K562 (cell line): ENCODE data around the gene MAN1A1. TPM values are rescaled to one million over a fixed set of nuclear protein-coding genes. Genes with fewer than 3 reads are reported as not detected.

ENCODE experiments used
- AFF1 ChIP-seq, 2 experiments: fragments of 450-650 bp; IDR thresholded peaks; 2 replicates each; pipeline ENCODE4 v1.6.1; 2018; ENCODE audit warnings: mild to moderate bottlenecking in 2 of 2, low read depth in 1 of 2; ENCODE audit not compliant: partially characterized antibody in 2 of 2
- BCLAF1 ChIP-seq, 2 experiments: fragments of 450-650 bp in 1 of 2; IDR thresholded peaks; 2 replicates each; pipeline ENCODE4 v1.6.1; 2011 to 2017; ENCODE audit warnings: low read depth in 2 of 2, antibody characterized with exemption in 1 of 2, borderline replicate concordance in 1 of 2, low read length in 1 of 2, mild to moderate bottlenecking in 1 of 2, mixed read lengths in 1 of 2; ENCODE audit not compliant: control insufficient read depth in 1 of 2
- EZH2 ChIP-seq: IDR thresholded peaks from 2 replicates; pipeline ENCODE4 v1.6.1; 2012; ENCODE audit warnings: low read depth, mild to moderate bottlenecking, inconsistent platforms, low read length, borderline replicate concordance
- GABPB1 ChIP-seq: sonication (generic); formaldehyde crosslinking; IDR thresholded peaks from 2 replicates; pipeline ENCODE4 v1.8.0; 2022; ENCODE audit warnings: mild to moderate bottlenecking, missing genetic modification reagents
- KAT7 ChIP-seq: sonication (generic); formaldehyde crosslinking; IDR thresholded peaks from 2 replicates; pipeline ENCODE4 v1.8.0; 2022; ENCODE audit warnings: missing genetic modification reagents, mild to moderate bottlenecking, borderline replicate concordance
- NFYB ChIP-seq: IDR thresholded peaks from 2 replicates; pipeline ENCODE4 v1.6.1; 2011; ENCODE audit warnings: mild to moderate bottlenecking, moderate library complexity; ENCODE audit not compliant: insufficient read length; ENCODE audit errors: extremely low read depth
- POLR2AphosphoS2 ChIP-seq: IDR thresholded peaks from 2 replicates; pipeline ENCODE4 v1.6.1; 2012; ENCODE audit warnings: low read length, improper control_type of control experiment
- SAFB2 ChIP-seq: fragments of 200-400 bp; formaldehyde crosslinking; IDR thresholded peaks from 2 replicates; pipeline ENCODE4 v1.6.1; 2018; ENCODE audit warnings: borderline replicate concordance, low read length, low read depth, moderate library complexity; ENCODE audit not compliant: severe bottlenecking
- TEAD4 ChIP-seq, 2 experiments: sonication (generic) in 1 of 2; formaldehyde crosslinking in 1 of 2; IDR thresholded peaks; 2 replicates each; pipeline versions ENCODE4 v1.6.1 to v1.8.0; 2012 to 2022; ENCODE audit warnings: borderline replicate concordance in 1 of 2, inconsistent platforms in 1 of 2, low read length in 1 of 2, mild to moderate bottlenecking in 1 of 2, missing genetic modification reagents in 1 of 2
- ZBTB11 ChIP-seq, 3 experiments: fragments of 200-800 bp in 1 of 3; fragments of 250-450 bp in 1 of 3; fragments of 450-650 bp in 1 of 3; sonication (Bioruptor Pico) in 1 of 3; sonication (Bioruptor generic) in 1 of 3; formaldehyde crosslinking in 1 of 3; IDR thresholded peaks; 2 replicates each; pipeline versions ENCODE4 v1.6.1 to v1.8.0; 2016 to 2022; ENCODE audit warnings: mild to moderate bottlenecking in 2 of 3, missing genetic modification characterization in 2 of 3, missing compliant biosample characterization in 1 of 3, moderate library complexity in 1 of 3
- ZNF696 ChIP-seq: fragments of 250-450 bp; sonication (Bioruptor Pico); conservative IDR thresholded peaks from 2 replicates; pipeline ENCODE4 v1.4.0; 2020; ENCODE audit warnings: mild to moderate bottlenecking, moderate library complexity
- polyA plus RNA-seq, 8 experiments: library from polyadenylated mRNA; depleted of rRNA in 4 of 8; stranded (reverse) in 5 of 8; unstranded in 3 of 8; fragments of >200 nt; fragmentation: Nextera tagmentation in 2 of 8; fragmentation: Illumina TruSeq in 1 of 8; extraction: Ambion mirVana in 2 of 8; extraction: Trizol in 1 of 8; gene quantifications; 2 replicates each; pipeline versions ENCODE4 v1.2.1 to v1.2.3, GENCODE V29; 2011 to 2014; ENCODE audit warnings: inconsistent platforms in 1 of 8, missing spikeins in 1 of 8
- total RNA-seq, 7 experiments: library from RNA; depleted of rRNA in 6 of 7; stranded (reverse); fragments of >200 nt in 6 of 7; fragmentation: Illumina TruSeq in 2 of 7; extraction: Trizol in 2 of 7; gene quantifications; 2 replicates each; pipeline versions ENCODE4 v1.2.1 to v1.2.3, GENCODE V29; 2011 to 2021; ENCODE audit warnings: low replicate concordance in 1 of 7

MAN1A1 gene
- total and polyA plus RNA-seq, 9 of the 15 experiments (the other 6 are each of a cell fraction or from before 2014, with no cell fraction given): 24.5 to 78.4 (median 59.7) TPM

- peak; percentile 54 to 64 for TF ChIP-seq AFF1 (IDR thresholded peaks at IDR 0.05; ENCODE audit: low read depth in 1 of 2, partially characterized antibody in 2 of 2)
- TF ChIP-seq BCLAF1 (IDR thresholded peaks at IDR 0.05; ENCODE audit: borderline replicate concordance in 1 of 2, control insufficient read depth in 1 of 2, low read depth in 2 of 2, low read length in 1 of 2): no peak
- TF ChIP-seq TEAD4 (IDR thresholded peaks at IDR 0.05; ENCODE audit: low read length): no peak
- no peak for TF ChIP-seq TEAD4 (CRISPR knock-in tag; IDR thresholded peaks at IDR 0.05; ENCODE audit: borderline replicate concordance)
- TF ChIP-seq SAFB2: no peak
- peak in 1 of 3 experiments; percentile 67; a peak in 2 of 6 replicates for TF ChIP-seq ZBTB11 (CRISPR knock-in tag; IDR thresholded peaks at IDR 0.05)
- no peak for TF ChIP-seq EZH2
- TF ChIP-seq POLR2AphosphoS2: no peak
- no peak for TF ChIP-seq ZNF696 (CRISPR knock-in tag)
- no peak for TF ChIP-seq KAT7 (CRISPR knock-in tag)
- peak; percentile 36 for TF ChIP-seq NFYB
- no peak; the same call in none of the 2 replicates for TF ChIP-seq GABPB1 (CRISPR knock-in tag)
Measured at GRCh38 chr6:119349361-119350201, at the start of gene MAN1A1 (continued).
